NCI-H345 treated with DMSO at 0.1 percent for 48 hours (cell line): ENCODE measurements around the gene FNBP1.

Source experiments
- DNase-seq: peaks from one replicate; lab custom pipeline; 2025; ENCODE audit not compliant: unreplicated experiment; lab: John Stamatoyannopoulos, UW

Gene FNBP1

DNA sequence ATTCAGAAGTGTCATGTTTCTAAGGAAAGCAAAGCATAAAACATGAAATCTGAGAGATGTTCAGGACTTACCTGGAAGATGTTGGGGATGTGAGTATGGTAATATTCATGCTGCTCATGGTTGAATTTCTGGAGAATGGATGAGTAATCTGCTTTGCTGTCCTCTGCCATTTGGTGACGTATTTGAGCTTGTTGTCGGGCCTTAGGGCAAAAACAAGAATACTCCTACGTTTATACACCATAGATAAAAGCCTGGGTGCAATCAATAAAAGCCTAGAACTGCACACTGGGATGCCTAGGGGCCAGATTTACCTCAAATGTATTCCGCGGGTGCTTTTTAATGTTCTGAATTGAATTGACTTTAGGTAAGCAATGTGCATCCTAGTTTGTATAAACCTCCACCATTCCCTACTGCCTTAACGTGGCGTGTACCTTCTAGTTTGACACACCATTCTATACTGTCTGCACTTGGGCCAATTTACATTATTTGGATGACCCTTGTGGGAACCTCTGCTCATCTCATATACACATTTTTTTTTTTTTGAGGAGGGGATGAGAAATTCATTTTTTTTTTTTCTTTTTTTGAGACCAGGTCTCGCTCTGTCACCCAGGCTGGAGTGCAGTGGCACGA lies 113.4 kb downstream of the FNBP1 start:
- DNase-seq: no peak

- no peak for DNase-seq
Measured at GRCh38 chr9:129923589-129923988, 119.4 kb downstream of the FNBP1 start.

DNA sequence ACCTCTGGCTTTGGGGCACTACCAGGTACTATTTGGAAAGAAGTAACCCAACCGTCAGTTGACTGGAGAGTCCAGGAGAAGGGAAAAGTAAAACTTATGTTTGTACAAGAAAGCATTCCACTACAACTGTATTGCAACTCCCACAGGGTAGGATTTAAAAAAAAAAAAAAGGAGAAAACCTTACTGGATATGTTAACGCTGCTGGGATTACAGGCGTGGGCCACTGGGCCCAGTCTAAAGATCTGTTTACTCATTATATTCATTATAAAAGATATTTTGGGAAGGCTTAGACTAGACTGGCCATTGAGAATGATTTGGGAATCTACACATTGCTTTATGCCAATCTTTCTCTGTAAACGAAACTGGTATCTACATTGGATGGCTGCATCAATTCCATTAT lies 121.1 kb downstream of the FNBP1 start:
- no peak for DNase-seq

DNA sequence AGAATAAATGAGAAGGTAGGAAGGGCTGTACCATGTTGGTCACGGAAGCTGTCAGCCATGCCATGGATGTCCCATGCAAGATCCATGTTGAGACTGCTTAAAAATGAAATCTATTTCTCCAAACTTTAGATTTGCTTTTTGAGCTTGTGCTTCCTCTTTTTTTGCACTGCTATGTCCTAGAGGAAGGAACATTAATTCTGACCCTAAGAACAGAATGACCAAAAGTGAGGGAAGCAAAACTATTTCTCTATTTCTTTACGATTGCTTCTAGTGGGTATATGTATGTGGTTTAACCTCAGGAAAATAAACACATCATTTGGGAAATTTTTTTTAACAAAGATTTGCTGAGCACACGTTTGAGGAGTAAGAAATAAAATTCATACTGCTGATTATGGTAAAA lies 123.1 kb downstream of the FNBP1 start:
- no peak for DNase-seq

GRCh38 chr9:129919277-129919676 lies 123.7 kb downstream of the FNBP1 start:
- DNase-seq: no peak

DNA sequence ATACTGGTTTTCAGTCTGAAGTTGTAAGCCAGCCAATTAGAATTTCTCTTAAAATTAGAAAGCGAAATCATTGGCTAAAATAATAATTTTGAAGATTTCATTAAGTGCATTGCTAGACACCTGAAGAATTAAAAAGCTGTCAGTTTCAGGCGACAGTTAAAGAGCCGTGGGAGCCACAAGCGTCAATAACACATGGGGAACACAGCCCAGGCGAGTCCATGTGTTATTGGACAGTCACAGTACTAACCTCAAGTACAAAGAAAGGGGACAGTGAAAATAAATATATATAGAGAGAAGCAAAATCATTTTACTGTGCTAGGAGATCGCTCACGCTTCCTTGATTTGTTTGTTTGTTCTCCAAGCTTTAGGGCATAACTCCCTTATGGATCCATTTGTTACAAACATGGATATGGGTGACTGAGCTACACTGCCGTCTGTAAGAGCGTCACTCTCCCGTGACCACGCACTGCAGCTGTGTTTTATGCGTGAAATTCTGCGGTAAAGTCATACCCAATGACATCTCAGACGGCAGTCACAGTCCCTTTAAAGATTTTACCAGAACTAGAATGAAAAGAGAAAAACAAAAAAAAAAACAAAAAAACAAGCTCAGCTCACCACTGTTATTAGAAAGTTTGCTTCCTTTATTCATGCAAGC lies 124.6 kb downstream of the FNBP1 start:
- no peak for DNase-seq

- no peak for DNase-seq
Measured at GRCh38 chr9:129916707-129917106, 126.3 kb downstream of the FNBP1 start.

DNA sequence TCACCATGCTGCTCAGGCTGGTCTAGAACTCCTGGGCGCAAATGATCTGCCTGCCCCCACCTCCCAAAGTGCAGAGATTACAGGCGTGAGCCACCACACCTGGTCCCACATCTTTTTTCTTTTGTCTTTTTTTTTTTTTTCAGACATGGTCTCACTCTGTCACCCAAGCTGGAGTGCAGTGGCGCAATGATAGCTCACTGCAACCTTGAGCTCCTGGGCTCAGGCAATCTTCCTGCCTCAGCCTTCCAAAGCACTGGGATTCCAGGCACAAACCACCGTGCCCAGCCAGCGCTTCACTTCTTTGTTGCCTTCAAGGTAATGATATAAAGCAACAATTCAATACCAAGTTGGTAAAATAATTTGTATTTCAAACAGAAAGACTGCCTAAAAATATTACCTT lies 128.9 kb downstream of the FNBP1 start:
- no peak for DNase-seq

GRCh38 chr9:129910628-129911567 lies 132.1 kb downstream of the FNBP1 start:
- DNase-seq: no peak

DNA sequence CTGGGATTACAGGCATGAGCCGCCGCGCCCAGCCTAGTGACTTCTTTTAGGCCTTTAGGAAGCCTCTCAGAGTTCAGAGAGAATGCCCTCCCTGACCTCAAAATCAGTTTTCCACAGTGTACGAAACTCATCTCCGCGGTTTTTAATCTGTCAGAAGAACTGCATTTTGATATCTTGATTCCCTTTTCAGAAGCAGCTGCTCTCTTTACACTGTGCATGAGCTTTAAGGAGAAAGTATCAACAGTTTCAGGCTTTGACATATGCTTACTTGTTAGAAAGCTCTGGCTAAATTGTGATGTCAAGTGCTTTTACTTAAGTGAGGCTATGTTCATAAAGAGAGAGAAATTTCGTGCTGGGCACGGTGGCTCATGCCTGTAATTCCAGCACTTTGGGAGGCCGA lies 133.1 kb downstream of the FNBP1 start:
- DNase-seq: no peak

- DNase-seq: no peak
Measured at GRCh38 chr9:129908906-129909305, 134.1 kb downstream of the FNBP1 start.

- DNase-seq: no peak
Measured at GRCh38 chr9:129907201-129907600, 135.8 kb downstream of the FNBP1 start.

DNA sequence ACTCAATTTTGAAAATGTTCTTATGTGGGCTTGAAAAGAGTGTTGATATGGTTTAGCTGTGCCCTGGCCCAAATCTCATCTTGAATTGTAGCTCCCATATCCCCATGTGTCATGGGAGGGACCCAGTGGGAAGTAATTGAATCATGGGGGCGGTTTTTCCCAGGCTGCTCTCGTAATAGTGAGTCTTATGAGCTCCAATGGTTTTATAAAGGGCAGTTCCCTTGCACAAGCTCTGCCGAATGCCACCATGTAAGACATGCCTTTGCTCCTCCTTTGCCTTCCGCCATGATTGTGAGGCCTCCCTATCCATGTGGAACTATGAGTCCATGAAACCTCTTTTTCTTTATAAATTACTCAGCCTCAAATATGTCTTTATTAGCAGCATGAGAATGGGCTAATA lies 136.7 kb downstream of the FNBP1 start:
- DNase-seq: no peak

DNA sequence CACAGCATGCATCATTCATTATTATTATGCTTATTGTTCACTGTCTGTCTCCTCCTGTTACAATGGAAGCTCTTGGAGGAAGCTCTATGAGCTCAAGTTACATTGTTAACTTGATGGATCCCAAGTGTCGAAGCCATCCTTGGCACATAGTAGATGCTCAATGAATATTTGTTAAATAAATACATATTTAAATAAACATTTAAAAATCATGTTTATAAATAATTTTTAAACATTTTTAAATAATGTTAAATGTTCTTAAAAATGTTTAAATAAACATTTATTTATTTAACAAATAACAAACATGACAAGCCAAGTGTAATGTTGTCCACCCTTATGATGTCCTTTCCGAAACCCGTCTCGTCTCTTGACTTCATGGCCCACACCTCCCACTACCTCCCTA lies 138.3 kb downstream of the FNBP1 start:
- no peak for DNase-seq

GRCh38 chr9:129902740-129903134 lies 140.3 kb downstream of the FNBP1 start:
- no peak for DNase-seq

GRCh38 chr9:129901993-129902739 lies 140.8 kb downstream of the FNBP1 start:
- no peak for DNase-seq

- DNase-seq: no peak
Measured at GRCh38 chr9:129900263-129901027, 142.5 kb downstream of the FNBP1 start.

DNA sequence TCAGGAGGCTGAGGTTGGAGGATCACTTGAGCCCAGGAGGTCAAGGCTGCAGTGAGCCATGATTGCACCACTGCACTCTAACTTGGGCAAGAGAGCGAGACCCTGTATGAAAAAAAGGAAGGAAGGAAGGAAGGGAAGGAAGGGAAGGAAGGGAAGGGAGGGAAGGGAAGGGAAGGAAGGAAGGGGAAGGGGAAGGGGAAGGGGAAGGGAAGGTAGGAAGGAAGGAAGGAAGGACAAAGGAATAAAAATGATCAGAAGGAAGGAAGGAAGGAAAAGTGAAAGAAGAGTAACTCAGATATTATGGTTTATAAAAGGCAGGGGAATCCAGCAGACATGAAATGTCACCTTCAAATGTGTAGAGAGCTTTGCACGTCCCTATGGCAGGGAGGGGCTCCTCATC lies 143.4 kb downstream of the FNBP1 start:
- DNase-seq: no peak

DNA sequence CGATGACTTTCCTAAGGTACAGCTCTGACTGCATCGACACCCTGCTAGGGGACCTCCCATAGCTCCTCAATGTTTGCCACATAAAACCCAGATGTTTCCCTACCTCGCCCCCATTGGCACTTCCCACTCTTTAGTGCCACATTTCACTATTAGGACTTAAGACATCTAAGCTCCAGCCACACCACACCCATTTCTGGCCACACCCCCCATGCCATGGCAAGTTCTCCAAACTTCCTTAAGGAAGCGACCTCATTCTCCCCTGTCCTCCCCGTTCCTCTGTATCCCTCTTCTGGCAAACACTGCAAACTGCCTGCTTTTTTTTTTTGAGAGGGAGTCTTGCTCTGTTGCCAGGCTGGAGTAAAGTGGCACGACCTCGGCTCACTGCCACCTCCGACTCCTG lies 144.8 kb downstream of the FNBP1 start:
- DNase-seq: no peak

- DNase-seq: no peak
Measured at GRCh38 chr9:129897263-129897662, 145.7 kb downstream of the FNBP1 start.
